HG03432 (cell line): ENCODE results near the gene SYNDIG1.

ENCODE experiments used
- ATAC-seq: cut with Tn5 transposase; IDR thresholded peaks from one replicate; pipeline ENCODE4 v1.9.1; 2021; ENCODE audit warnings: mild to moderate bottlenecking, moderate library complexity; ENCODE audit not compliant: unreplicated experiment

The SYNDIG1 gene

DNA sequence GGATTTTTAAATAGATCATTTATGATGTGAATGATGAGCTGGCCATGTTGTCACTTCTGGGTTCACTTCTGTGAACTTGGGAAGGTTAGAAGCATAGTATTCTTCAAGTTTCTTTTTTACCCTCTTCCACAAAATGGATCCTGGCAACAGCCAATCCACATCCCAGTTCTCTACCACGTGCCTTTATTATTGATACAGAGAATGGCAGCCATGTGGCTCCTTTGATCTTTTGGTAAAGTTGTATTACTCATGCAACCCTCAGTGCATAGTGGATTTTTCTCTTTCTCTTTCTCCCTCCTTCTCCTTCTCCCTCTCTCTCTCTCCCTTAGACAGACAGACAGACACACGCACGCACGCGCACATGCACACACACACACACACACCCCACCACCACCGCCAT, 50.0 kb downstream of the SYNDIG1 start:
- no peak for ATAC-seq

DNA sequence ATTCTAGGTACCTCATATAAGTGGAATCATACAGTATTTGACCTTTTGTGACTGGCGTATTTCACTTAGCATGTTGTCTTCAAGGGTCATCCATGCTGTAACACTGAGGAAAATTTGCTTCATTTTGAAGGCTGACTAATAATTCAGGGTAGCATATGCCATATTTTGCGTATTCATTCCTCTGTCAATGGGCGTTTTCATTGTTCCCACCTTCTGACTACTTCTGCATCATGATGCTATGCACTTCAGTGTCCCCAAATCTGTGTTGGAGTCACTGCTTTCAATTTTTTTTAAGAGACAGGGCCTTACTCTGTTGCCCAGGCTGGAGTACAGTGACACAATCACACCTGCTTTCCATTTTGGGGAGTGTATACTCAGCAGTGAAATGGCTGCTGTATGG, 51.6 kb downstream of the SYNDIG1 start:
- no peak for ATAC-seq

DNA sequence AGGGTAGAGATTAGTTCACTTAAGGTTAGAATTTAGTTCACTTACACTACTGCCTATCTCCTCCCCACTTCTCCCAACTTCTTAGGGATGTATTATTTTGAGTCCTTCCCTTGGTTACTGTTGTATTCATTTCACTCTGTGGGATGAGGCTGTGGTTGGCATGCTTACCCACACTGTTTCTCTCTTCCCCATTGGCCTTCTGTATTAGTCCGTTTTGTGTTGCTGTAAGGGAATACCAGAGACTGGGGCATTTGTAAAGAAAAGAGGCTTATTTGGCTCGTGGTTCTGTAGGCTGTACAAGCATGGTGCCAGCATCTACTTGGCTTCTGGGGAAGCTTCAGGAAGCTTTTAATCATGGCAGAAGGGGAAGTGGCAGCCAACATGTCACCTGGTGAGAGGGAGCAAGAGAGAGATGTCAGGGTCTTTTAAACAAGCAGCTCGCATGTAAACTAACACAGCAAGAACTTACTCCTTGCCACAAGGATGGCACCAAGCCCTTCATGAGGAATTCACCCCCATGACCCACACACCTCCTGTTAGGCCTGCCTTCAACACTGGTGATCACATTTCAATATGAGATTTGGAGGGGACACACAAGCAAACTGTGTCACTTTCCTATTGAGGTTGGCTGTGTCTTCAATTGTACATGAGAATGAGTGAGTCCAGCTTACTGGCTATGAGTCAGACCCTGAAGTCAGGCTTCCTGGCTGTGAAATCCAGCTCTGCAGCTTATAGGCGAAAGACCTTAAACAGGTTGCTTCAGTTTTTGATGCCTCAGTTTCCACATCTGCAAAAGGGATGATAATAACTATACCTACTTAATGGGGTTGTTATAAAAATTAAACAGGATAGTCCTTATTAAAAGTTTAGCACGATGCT, 53.3 kb downstream of the SYNDIG1 start:
- ATAC-seq: no peak

DNA sequence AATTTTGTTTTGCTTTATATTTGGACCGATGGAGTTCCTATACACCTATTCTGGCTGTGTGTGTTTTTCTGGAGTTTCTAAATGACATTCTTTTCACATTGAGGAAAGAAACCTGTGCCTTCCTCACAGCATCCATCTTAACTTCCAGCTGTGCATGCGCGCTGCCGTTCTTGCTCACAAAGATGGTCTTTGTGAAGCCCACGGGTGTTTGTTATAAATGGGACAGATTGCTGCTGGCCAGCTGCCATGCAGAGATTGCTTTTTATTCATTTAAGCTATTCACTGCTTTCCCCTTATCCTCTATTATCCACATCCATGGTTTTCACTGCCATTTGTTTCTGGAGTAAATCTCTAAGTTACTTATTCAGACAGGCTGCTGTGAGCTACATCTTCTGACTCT, 54.2 kb downstream of the SYNDIG1 start:
- ATAC-seq: no peak

DNA sequence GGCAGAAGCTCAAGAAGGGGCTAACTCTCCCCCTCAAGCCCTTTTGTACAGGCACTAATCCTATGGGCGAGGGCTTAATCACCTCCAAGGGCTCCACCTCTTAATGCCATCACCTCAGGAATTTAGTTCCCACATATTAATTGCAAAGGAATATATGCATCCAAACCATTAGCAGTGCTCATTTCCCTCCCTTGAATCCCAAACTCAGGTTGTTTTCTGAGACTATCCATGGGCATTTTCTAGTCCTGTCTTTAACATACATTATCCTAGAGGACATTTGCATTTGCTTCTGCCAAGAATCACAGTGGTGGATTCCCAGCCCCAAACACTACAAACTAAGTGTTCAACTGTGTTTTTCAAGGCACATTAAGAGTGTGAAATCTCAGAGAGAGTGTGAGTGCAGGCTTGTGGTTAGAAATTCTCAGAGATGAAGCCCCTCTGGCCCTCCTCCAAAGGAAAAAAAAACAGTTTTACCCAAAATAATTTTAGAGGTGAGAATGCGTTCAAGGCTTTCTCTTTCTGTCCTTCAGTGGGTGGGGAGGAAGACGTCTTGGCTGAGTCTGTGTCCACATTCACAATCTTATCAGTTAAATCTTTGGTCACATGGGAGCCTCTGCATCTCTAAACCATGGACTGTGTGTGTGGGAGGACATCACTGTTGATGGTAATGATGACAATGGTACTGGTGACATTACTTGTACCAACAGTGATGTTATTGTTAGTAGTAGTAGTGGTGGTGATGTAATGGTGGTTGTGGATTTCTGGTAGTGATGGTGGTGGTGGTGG, 59.3 kb downstream of the SYNDIG1 start:
- ATAC-seq: no peak

DNA sequence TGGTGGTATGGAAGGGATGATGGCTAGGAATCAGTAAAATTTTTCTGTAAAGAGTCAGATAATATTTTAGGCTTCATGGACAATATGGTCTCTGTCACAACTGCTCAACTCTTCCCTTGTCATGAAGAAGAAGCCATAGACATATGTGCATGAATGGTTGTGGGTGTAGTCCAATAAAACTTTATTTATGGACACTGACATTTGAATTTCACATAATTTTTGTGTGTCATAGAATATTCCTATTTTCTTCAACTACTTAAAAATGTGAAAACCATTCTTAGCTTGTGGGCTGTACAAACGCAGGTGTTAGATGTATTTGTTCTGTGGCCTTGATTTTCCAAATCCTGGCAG, 59.9 kb downstream of the SYNDIG1 start:
- no peak for ATAC-seq

DNA sequence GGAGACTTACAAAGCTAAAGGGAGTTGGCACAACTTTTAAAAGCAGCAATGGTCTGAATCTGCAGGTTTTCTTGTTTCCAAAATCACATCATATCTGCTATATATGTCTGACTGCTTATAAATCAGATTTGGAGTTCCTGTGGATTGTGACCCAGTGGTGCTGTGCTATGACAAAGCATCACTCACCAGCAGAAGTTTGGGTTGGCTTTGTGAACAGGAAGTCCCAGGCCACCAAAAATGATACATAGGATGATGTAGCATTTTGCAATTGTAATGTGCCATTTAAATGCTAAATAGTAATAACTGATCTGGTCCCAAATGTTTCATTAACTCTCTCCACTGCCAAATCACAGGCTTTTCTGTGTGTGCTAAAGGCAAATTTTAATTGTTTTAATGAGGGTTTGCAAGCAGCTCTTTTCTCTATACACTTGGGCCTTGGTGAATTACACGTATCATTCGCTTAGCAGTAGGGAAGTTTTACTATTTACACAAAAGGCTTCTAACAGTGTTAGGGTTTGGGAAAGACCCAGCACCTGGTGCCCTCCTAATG, 60.8 kb downstream of the SYNDIG1 start:
- ATAC-seq: no peak

DNA sequence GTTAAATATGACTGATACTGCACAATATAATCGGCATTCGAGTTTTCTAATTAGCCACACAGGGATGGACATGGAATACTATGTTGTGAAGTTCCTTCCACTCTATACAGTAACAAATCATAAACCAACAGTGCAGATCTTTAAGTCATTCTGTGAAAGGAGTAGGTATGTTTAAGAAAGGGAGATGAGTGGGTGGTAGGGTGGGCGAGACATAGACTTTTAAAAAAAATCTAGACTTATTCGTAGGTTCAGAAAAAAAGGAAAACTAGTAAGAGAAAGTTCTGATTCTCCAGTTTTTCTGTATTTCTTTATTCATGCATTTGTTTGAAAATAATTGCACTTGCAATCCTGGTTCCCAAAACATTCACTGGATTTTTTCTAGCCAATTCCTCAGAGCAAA, 61.8 kb downstream of the SYNDIG1 start:
- no peak for ATAC-seq

DNA sequence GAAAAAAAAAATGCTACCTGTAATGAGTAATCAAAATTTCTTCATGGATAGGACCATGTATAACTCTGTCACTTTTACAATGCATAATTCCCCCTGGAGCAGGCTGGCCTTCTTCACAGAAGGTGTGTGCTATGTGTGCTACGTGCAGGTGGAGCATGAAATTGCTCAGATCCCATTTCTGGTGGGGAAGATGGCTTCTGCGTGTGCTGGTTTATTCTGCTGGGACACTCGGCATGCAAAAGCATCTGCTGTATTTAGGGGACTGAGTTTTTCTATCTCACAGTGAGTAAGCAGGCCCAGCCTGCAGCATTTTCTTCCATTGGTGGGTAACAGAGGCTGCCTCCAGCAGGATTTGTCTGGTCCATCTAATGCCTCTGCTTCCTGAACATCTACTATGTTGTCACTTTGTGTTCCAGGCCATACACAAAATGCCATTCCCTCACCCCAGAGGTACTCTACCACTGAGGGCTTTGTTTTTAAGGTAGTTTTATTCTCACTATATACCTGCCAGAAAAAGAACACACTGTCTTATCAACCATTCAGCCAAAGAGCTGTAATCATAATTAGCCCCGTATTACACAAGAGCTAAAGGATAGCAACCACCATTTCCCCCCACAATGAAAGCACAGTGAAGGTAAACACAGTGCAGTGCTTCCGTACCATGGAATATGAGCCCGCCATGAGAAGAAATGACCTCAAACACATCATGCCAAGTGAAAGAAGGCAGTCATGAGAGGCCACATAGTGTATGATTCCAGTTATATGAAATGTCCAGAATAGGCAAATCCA, 62.4 kb downstream of the SYNDIG1 start:
- no peak for ATAC-seq

DNA sequence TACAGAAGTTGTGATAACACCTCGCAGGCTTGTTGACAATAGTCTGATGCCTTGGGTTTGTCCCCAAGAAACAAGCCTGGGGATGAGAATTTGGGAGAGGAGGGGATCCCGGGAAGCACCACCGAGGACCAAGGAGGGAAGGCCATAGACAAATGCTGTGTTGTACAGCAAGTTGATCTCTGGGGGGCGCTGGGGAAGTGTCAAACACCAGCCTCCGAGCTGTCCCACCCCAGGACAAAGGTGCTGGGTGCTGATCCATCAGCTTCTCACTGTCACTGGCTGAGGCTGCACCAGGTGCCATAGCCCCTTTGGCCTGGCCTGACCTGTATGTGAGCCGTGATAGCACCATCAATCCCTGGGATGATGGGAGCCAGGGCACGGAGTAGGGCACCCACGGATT, 64.0 kb downstream of the SYNDIG1 start:
- ATAC-seq: no peak

DNA sequence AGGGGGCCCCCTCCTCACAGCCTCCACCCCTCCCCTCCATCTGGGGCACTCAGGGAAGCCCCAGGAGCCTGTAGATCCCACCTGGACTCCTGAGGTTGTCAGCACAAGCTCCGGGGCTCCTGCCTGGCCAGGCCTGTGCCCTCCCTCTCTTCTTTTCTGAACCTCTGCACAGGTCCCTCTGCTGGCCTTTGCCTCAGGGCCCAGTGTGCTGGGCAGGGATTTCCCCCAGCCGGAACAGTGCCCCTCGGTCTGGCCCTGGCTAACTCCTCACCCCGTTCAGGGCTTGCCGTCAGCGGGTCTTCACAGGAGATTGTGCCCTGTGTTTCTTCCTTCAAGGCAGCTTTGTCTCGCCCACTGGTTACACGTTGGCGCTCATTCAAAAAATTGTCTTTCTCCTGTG, 64.9 kb downstream of the SYNDIG1 start:
- ATAC-seq: no peak

DNA sequence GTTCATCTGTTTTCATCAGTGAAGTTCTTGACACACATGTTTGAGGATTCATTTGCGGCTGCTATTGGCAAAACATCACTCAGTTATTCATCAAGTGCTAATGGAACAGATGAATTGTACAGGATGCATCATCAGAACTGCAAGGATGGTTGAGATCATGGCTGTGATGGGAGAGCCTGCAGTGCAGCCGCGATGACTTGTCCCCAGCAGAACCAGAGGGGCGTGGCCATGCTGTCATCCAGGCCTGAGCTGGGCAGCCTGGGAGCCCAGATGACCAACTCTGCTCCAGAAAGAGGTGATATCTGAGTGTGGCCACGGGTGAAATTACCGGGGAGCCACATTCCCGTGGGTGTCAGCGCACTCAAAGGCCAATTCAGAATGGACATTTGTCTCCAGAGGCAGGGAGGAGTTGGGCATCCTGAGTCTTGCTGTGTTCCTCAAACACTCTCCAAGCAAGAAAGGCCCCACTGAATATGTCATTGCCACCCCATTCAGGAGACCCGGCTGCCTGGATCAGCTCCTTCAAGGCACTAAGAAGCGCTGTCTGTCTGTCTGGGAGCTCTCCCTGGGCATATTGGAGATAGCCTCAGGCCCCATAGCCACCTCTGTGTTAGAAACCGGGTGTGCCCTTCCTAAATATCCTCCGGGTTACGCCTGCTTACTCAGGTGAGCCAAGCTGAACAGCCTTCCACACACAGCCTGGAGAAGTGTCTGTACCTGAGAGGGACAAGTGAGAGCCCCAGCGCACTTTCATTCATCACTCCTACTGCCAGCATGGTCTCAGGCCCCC, 66.7 kb downstream of the SYNDIG1 start:
- no peak for ATAC-seq

DNA sequence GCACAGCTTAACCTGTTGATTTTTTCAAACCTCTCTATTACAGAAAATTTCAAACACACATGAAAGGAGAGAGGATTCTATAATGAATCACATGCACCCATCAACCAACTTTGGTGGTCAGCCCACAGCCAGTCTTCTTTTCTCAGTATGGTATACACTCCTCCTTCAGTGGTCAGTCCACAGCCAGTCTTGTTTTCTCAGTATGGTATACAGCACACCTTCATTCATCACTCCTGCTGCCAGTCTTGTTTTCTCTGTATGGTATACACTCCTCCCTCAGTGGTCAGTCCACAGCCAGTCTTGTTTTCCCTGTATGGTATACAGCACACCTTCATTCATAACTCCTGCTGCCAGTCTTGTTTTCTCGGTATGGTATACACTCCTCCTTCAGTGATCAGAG, 67.8 kb downstream of the SYNDIG1 start:
- no peak for ATAC-seq

DNA sequence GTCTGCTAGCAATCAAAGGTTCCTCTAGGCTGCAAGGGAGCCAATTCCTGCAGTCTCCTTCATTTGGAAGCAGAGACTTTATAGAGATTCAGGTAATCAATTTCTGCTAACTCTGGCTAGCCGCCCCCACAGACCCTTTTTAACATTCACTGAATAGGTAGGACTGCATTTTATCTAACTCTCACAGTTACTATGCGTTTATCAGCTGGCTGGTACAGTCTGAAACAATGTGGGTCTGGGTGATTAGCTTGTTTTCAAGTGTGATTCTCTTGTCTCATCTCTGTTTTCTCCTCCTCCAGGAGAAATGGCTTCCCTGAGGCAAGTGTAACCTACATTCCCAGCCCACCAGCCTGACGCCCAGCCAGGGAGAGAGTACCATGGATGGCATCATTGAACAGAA, 73.3 kb downstream of the SYNDIG1 start:
- no peak for ATAC-seq

DNA sequence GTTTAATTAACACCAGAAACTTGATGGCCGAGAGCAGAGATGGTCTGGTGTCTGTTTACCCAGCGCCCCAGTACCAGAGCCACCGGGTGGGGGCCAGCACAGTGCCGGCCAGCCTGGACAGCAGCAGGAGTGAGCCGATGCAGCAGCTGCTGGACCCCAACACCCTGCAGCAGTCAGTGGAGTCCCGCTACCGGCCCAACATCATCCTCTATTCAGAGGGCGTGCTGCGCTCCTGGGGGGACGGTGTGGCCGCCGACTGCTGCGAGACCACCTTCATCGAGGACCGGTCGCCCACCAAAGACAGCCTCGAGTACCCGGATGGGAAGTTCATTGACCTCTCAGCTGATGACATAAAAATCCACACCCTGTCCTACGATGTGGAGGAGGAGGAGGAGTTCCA, 73.7 kb downstream of the SYNDIG1 start:
- no peak for ATAC-seq

DNA sequence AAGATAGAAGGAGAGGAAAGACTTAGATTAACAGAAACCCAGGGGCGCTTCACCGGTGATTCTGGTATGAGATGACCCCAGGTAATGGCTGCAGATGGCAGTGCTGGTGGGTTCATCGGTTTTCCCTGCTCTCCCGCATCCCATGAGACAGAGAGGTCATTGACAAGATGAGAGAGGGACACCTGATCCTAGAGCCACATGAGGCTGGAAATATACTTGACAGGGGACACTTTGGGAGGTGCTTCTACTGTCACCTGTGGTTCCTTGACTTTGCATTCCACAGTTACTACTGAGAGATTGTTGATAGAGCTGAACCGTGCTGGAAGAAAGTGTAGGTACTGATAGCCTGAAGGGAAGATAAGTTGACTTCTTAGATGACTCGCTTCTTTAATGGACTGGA, 74.3 kb downstream of the SYNDIG1 start:
- ATAC-seq: no peak

DNA sequence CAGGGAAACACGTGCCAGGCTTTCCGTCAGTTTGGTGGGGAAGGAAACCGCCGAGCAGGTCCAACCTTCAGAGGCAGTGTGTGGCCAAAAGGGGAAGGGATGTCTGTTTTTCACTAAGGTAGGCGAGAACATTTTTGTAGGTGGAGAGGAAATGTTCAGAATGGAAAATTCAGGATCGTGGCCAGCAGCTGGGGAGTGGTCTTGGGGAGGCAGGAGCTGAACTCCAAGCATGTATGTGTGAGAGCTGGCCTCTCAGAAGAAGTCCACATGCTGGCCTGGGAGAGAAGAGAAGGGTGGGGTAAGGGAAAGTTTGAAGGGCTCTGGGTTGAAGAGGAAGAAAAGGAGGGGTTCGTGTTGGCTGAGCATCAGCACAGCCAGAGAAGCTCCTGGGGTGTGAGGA, 74.9 kb downstream of the SYNDIG1 start:
- no peak for ATAC-seq

DNA sequence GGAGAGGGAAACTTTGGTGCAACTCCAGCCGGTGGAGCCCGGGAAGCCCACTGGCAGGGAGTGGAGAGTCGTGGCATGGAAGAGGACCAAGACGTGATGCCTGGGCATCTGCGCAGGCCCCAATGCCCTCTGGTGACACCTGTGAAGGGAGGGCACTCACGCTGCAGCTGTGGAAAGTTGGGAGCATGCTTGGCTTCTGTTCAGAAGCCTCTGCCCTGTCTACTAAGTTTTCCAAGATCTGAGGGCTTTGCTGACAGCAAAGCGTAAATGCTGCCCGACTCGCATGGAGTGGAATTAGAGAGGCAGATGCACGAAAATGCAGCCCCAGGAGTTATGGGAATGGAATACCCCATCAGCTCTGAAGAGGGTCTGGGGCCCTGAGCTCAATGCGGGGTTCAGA, 75.7 kb downstream of the SYNDIG1 start:
- no peak for ATAC-seq

DNA sequence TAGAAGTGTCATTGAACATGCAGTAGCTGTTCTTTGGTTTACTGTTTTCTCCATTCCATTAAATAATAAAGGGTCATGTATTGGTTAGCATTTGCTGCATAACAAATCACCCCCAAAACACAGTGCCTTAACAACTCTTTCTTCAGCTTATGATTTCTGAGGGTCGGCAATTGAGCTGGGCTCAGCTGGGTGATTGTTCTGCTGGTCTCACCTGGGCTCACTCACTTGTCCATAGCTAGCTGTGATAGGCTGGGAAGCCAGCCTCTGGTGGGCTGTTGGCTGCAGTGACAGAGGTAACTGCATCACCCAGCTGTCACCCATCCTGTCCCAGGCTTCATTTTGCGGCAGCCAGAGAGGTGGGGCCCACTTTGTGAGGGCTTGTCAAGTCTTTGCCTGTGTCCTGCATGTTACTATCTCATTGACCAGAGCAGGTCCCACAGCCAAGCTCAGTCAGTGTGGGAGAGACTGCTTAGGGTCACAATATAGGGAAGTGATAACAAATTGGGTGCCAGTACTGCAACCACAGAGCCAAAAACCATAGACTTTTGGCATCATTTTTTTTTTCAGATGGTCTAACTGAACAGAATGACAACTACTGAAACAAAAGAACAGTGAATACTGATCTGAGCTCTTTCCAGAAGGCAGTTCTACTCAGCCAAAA, 76.9 kb downstream of the SYNDIG1 start:
- ATAC-seq: no peak

DNA sequence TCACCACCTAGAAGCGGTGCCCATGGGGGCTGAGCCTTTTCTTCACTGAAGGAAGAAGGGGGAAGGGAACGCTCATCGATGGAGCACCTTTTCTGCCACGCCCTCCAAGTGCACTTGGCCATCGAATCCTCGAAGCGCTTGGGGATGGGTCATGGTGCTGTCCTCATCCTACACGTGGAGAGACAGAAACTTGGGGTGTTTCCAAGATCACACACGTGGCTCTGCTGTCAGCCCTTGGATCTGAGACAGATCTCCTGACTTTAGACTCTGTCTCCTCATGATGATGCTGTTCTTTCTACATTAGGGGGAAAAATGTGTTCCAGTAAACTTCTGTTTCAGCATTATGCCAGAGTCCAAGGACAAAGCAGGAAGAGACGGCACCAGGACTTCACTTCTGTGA, 78.5 kb downstream of the SYNDIG1 start:
- no peak for ATAC-seq
